Adrenal gland (tissue), 5 donors: ENCODE data around the gene DPP9.

Experiments used
- POLR2A ChIP-seq, 2 donors: fragments of 450-650 bp; IDR thresholded peaks; one replicate each; pipeline ENCODE4 v1.6.1; 2017; ENCODE audit warnings: antibody characterized with exemption in 2 of 2, mild to moderate bottlenecking in 2 of 2, moderate library complexity in 1 of 2
- TF ChIP-seq, protein P1 (sequence below), 6 experiments: fragments of 450-650 bp in 4 of 6; fragments of 200-600 bp in 2 of 6; sonication (generic) in 1 of 6; IDR thresholded peaks; 1 replicate in 5 of 6; 2 replicates in 1 of 6; pipeline versions ENCODE4 v1.5.1 to v1.8.0; 2016 to 2021; ENCODE audit warnings: antibody characterized with exemption in 6 of 6, mild to moderate bottlenecking in 2 of 6, moderate library complexity in 1 of 6
- donor health status: DM: no; HTN: no; CAD: no.

DNA sequence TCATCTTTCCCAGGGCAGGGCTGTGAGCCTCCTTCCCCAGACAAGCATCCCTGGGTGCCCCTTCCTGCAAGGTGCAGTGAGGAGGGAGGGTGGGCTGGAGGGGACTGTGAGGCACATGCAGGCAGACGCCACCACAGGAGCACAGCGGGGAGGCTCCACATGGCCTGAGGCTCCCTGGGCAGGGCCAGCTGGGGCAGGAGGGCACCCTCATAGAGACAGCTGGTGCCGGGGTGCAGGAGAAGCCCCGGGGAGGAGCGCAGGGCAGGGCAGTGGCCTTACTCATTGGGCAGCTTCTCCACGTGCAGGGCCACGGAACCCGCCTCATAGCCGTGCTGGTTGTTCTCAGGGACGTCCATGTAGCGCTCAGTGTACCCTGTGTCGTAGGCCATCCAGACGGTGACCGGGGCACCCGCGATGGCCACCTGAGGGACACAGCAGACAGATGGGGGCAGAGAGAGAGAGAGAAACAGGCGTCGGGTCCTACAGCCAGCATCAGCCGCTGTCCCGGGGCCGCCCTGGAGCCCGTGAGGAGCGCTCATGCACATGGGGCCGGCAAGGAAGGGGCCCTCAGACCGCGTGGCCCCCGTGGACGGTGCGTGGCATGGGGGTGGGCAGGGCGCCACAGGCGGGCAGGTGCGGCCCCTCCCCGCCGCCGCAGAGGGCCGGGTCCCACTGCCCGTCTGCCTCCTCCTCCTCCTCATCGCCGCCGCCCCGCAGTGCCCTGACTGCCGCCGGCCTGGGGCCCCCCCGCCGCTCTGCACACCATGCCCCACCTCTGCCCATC, 41.0 kb downstream of the DPP9 start:
- TF ChIP-seq, protein P1, sequence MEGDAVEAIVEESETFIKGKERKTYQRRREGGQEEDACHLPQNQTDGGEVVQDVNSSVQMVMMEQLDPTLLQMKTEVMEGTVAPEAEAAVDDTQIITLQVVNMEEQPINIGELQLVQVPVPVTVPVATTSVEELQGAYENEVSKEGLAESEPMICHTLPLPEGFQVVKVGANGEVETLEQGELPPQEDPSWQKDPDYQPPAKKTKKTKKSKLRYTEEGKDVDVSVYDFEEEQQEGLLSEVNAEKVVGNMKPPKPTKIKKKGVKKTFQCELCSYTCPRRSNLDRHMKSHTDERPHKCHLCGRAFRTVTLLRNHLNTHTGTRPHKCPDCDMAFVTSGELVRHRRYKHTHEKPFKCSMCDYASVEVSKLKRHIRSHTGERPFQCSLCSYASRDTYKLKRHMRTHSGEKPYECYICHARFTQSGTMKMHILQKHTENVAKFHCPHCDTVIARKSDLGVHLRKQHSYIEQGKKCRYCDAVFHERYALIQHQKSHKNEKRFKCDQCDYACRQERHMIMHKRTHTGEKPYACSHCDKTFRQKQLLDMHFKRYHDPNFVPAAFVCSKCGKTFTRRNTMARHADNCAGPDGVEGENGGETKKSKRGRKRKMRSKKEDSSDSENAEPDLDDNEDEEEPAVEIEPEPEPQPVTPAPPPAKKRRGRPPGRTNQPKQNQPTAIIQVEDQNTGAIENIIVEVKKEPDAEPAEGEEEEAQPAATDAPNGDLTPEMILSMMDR (IDR thresholded peaks at IDR 0.05) = no peak
- TF ChIP-seq POLR2A (IDR thresholded peaks at IDR 0.05) = no peak
